CD14-positive monocyte (primary cell): ENCODE results near the gene CEL. TPM values are rescaled to one million over a fixed set of nuclear protein-coding genes. Genes with fewer than 3 reads are reported as not detected.

Experiments
- DNase-seq, 3 donors: peaks; one replicate each; pipeline ENCODE4 v3.0.0-alpha.2; 2011 to 2022
- H2AFZ ChIP-seq: 2 replicates; pipeline ENCODE4 v1.6.0; 2012; ENCODE audit warnings: mild to moderate bottlenecking, low read depth, low read length, inconsistent platforms; ENCODE audit not compliant: insufficient read depth, poor library complexity, severe bottlenecking
- H3K27ac ChIP-seq, 2 donors: 1 replicate in 1 of 2; 2 replicates in 1 of 2; pipeline ENCODE4 v1.5.1; 2012 to 2013; ENCODE audit warnings: low read length in 2 of 2, control low read depth in 1 of 2, inconsistent platforms in 1 of 2, low read depth in 1 of 2, mild to moderate bottlenecking in 1 of 2
- H3K27me3 ChIP-seq, 2 donors: one replicate each; pipeline versions ENCODE4 v1.6.0 to v1.6.1; 2011 to 2013; ENCODE audit warnings: low read length in 2 of 2; ENCODE audit not compliant: control insufficient read depth in 2 of 2, insufficient read depth in 2 of 2
- H3K36me3 ChIP-seq, 2 donors: replicated peaks in 1 of 2; 1 replicate in 1 of 2; 2 replicates in 1 of 2; pipeline versions ENCODE4 v1.5.1 to v1.6.1; 2012 to 2013; ENCODE audit warnings: low read length in 2 of 2, control low read depth in 1 of 2, inconsistent platforms in 1 of 2, mild to moderate bottlenecking in 1 of 2; ENCODE audit not compliant: insufficient read depth in 2 of 2, control insufficient read depth in 1 of 2
- H3K4me1 ChIP-seq, 2 donors: 1 replicate in 1 of 2; 2 replicates in 1 of 2; pipeline versions ENCODE4 v1.5.1 to v1.6.1; 2012 to 2013; ENCODE audit warnings: low read length in 2 of 2, control low read depth in 1 of 2, inconsistent platforms in 1 of 2, mild to moderate bottlenecking in 1 of 2, moderate library complexity in 1 of 2; ENCODE audit not compliant: insufficient read depth in 2 of 2, control insufficient read depth in 1 of 2
- H3K4me2 ChIP-seq: replicated peaks from 2 replicates; pipeline ENCODE3; 2012; ENCODE audit warnings: low read length, moderate library complexity, mild to moderate bottlenecking; ENCODE audit not compliant: poor library complexity, severe bottlenecking; ENCODE audit errors: extremely low read depth
- H3K4me3 ChIP-seq, 3 experiments: fragments of 200-600 bp in 1 of 3; sonication (generic) in 1 of 3; replicated peaks in 1 of 3; 1 replicate in 2 of 3; 2 replicates in 1 of 3; pipeline ENCODE4 v1.5.1; 2011 to 2013; ENCODE audit warnings: low read length in 3 of 3, mild to moderate bottlenecking in 3 of 3, control low read depth in 2 of 3, low read depth in 2 of 3, inconsistent platforms in 1 of 3, moderate library complexity in 1 of 3
- H3K79me2 ChIP-seq: 2 replicates; pipeline ENCODE4 v1.6.0; 2012; ENCODE audit warnings: mild to moderate bottlenecking, control low read depth, inconsistent platforms, low read length, moderate library complexity; ENCODE audit not compliant: insufficient read depth
- H3K9ac ChIP-seq: 2 replicates; pipeline ENCODE4 v1.6.0; 2017; ENCODE audit warnings: low read length, mild to moderate bottlenecking; ENCODE audit not compliant: insufficient read depth, poor library complexity, severe bottlenecking
- H3K9me3 ChIP-seq, 2 donors: replicated peaks in 1 of 2; 1 replicate in 1 of 2; 2 replicates in 1 of 2; pipeline versions ENCODE4 v1.5.1 to v1.6.1; 2012 to 2013; ENCODE audit warnings: low read length in 2 of 2, control low read depth in 1 of 2; ENCODE audit not compliant: control insufficient read depth in 1 of 2, insufficient read depth in 1 of 2
- H4K20me1 ChIP-seq: 2 replicates; pipeline ENCODE4 v1.6.0; 2012; ENCODE audit warnings: mild to moderate bottlenecking, low read length, control low read depth, moderate library complexity; ENCODE audit not compliant: insufficient read depth
- H3K27ac Mint-ChIP-seq, 7 donors: one replicate each; pipeline ENCODE4 v1.8.0; 2020; ENCODE audit warnings: mild to moderate bottlenecking in 7 of 7, mixed read lengths in 7 of 7, moderate library complexity in 6 of 7, inconsistent platforms in 2 of 7
- H3K27me3 Mint-ChIP-seq, 3 donors: one replicate each; pipeline ENCODE4 v1.8.0; 2021 to 2022; ENCODE audit warnings: low read depth in 3 of 3, mild to moderate bottlenecking in 3 of 3, mixed read lengths in 3 of 3, moderate library complexity in 3 of 3, inconsistent platforms in 1 of 3
- H3K36me3 Mint-ChIP-seq, 2 donors: one replicate each; pipeline ENCODE4 v1.8.0; 2020; ENCODE audit warnings: mixed read lengths in 2 of 2, inconsistent platforms in 1 of 2, mild to moderate bottlenecking in 1 of 2
- H3K4me1 Mint-ChIP-seq: one replicate; pipeline ENCODE4 v1.8.0; 2020; ENCODE audit warnings: mild to moderate bottlenecking, mixed read lengths
- H3K4me3 Mint-ChIP-seq, 2 donors: one replicate each; pipeline ENCODE4 v1.8.0; 2020; ENCODE audit warnings: mild to moderate bottlenecking in 2 of 2, mixed read lengths in 2 of 2, moderate library complexity in 1 of 2
- H3K9me3 Mint-ChIP-seq, 7 donors: one replicate each; pipeline ENCODE4 v1.8.0; 2020 to 2022; ENCODE audit warnings: mixed read lengths in 7 of 7, mild to moderate bottlenecking in 6 of 7, moderate library complexity in 6 of 7, inconsistent platforms in 2 of 7
- WGBS: methylation state at CpG from one replicate; pipeline ENCODE4 v1.1.5; 2013; ENCODE audit warnings: missing lambda C conversion rate; ENCODE audit not compliant: insufficient coverage; 5-methylcytosine and 5-hydroxymethylcytosine counted together
- intact Hi-C, 2 donors: fragments of 100-400 bp; cut with micrococcal nuclease; formaldehyde crosslinking; loops; one replicate each; pipeline versions ENCODE4 v1.15.0 to v1.15.1; 2023
- polyA plus RNA-seq, 3 donors: library from polyadenylated mRNA; depleted of rRNA in 1 of 3; unstranded in 2 of 3; stranded (reverse) in 1 of 3; fragments of 300-500 nt in 2 of 3; fragments of >200 nt in 1 of 3; fragmentation: Illumina TruSeq in 2 of 3; gene quantifications; 1 replicate in 2 of 3; 2 replicates in 1 of 3; pipeline ENCODE4 v1.2.3, GENCODE V29; 2012 to 2021
- TF ChIP-seq, protein P1 (sequence below): fragments of 200-600 bp; IDR thresholded peaks from one replicate; pipeline ENCODE4 v1.8.0; 2022; ENCODE audit warnings: antibody characterized with exemption, mild to moderate bottlenecking

Gene CEL
- polyA plus RNA-seq, 3 donors = 0.24 TPM; not detected in 2

GRCh38 chr9:133088146-133088750 is 26.5 kb downstream of the CEL start:
- DNase-seq = no peak
- intact Hi-C loops = no loop called here
- no peak overlapping the region for H3K9ac ChIP-seq
- H3K27ac Mint-ChIP-seq = no peak overlapping the region
- H3K9me3 ChIP-seq = no peaks in the 10 kb centered on the region
- H3K36me3 Mint-ChIP-seq = no peaks in the 10 kb centered on the region
- H2AFZ ChIP-seq = no peak overlapping the region
- no peaks in the 10 kb centered on the region for H3K4me1 Mint-ChIP-seq
- TF ChIP-seq, protein P1, sequence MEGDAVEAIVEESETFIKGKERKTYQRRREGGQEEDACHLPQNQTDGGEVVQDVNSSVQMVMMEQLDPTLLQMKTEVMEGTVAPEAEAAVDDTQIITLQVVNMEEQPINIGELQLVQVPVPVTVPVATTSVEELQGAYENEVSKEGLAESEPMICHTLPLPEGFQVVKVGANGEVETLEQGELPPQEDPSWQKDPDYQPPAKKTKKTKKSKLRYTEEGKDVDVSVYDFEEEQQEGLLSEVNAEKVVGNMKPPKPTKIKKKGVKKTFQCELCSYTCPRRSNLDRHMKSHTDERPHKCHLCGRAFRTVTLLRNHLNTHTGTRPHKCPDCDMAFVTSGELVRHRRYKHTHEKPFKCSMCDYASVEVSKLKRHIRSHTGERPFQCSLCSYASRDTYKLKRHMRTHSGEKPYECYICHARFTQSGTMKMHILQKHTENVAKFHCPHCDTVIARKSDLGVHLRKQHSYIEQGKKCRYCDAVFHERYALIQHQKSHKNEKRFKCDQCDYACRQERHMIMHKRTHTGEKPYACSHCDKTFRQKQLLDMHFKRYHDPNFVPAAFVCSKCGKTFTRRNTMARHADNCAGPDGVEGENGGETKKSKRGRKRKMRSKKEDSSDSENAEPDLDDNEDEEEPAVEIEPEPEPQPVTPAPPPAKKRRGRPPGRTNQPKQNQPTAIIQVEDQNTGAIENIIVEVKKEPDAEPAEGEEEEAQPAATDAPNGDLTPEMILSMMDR = no peak
- no peak overlapping the region for H3K4me3 ChIP-seq
- WGBS = 95% methylated on average over 6 of the region's 10 CpGs
- H3K27me3 Mint-ChIP-seq = peaks cover 0 to 6% (median 1%) of the 10 kb centered on the region in 3 donors
- H3K9me3 Mint-ChIP-seq = no peaks in the 10 kb centered on the region
- H3K4me2 ChIP-seq = no peak overlapping the region
- no peaks in the 10 kb centered on the region for H3K79me2 ChIP-seq
- no peaks in the 10 kb centered on the region for H3K27me3 ChIP-seq
- no peaks in the 10 kb centered on the region for H3K4me1 ChIP-seq
- H3K4me3 Mint-ChIP-seq = no peak overlapping the region
- no peaks in the 10 kb centered on the region for H3K36me3 ChIP-seq
- H3K27ac ChIP-seq = no peak overlapping the region
- H4K20me1 ChIP-seq = no peaks in the 10 kb centered on the region

- Histone ChIP-seq H4K20me1 (no peaks in the 10 kb centered on the region), H2AFZ (no peak overlapping the region), H3K27ac (no peak overlapping the region), H3K27me3 (no peaks in the 10 kb centered on the region), H3K9me3 (no peaks in the 10 kb centered on the region), H3K36me3 (no peaks in the 10 kb centered on the region), H3K79me2 (no peaks in the 10 kb centered on the region), H3K4me3 (no peak overlapping the region), H3K4me2 (no peak overlapping the region), H3K4me1 (no peaks in the 10 kb centered on the region), H3K9ac (no peak overlapping the region)
- no peaks in the 10 kb centered on the region for H3K36me3 Mint-ChIP-seq
- H3K4me1 Mint-ChIP-seq = no peaks in the 10 kb centered on the region
- intact Hi-C loops = no loop called here
- WGBS = 96% methylated on average over 6 of the region's 7 CpGs
- no peak overlapping the region for H3K4me3 Mint-ChIP-seq
- TF ChIP-seq, protein P1 = no peak
- peaks cover 0 to 6% (median 1%) of the 10 kb centered on the region in 3 donors for H3K27me3 Mint-ChIP-seq
- H3K27ac Mint-ChIP-seq = no peak overlapping the region
- no peaks in the 10 kb centered on the region for H3K9me3 Mint-ChIP-seq
- DNase-seq = no peak
Observed at GRCh38 chr9:133088756-133089155, 27.0 kb downstream of the CEL start.
